NCI-H526 treated with DMSO at 0.1 percent for 48 hours (cell line): ENCODE results near the gene PEX10.
A peak's percentile ranks its signal among the peaks of the same experiment; 100 is the strongest.
"Not testable (repeated sequence)": the region's sequence is repeated elsewhere in the genome, so short reads cannot be mapped to it uniquely, and the experiment has no call there.

Experiments
- DNase-seq: peaks from one replicate; lab custom pipeline; 2025; lab: John Stamatoyannopoulos, UW

The PEX10 gene

DNA sequence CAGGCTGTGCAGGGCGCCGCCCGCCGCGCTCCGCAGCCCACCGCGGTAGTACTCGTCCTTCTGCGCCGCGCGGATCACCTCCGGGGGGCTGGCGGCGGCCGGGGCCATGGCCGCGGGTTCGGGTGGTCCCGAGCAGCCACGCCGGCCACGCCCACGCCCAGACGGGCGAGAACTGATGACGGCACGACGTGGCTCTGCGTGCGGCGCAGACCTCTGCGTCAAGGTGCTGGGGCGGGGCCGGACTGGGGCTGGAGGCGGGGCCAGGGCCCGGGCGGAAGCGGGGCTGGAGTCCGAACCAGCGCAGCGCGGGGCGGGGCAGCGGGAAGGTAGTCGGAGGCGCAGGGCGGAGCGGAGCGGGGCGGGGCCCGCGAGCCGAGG, at the start of gene PEX10:
TSS of gene PEX10 (minus strand) at position 170 of the 378 bp plus-strand sequence. CDS start at position 108, 62 bp downstream.
- peak; percentile 90 for DNase-seq

DNA sequence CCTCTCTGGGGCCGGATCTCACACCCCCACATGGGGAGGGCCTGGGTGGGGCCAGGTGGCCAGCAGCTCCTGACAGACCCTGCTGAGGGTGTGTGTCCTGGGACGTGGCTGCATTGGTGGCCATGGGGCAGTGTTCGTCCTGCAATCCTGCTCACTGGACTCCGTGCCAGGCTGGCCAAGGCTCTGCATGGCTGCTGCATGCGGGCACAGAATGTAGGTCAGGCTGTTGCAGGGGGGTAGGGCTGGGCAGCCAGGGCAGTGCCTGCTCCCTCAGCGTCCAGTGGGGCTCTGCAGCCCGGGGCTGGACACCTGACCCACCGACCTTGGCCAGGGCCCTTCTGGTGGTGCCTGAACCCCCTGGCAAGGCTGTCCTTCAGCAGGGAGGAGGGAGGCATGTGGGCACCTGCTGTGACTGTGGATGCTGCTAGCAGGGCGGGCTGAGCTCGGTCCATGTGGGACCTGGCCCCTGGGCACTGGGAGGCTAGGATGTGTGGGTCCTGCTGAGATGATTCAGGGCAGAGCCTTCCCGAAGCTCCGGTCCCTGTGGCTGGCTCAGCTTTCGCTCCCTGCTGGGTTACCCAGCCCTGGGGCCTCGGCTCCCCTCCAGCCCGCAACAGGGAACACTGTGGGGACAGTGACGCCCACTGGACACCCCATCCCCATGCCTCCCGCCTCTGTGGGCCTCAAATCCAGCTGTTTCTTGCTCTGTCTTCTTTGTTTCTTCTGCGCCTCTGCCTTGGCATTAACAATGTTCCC, 48.8 kb upstream of the PEX10 start:
- no peak for DNase-seq

DNA sequence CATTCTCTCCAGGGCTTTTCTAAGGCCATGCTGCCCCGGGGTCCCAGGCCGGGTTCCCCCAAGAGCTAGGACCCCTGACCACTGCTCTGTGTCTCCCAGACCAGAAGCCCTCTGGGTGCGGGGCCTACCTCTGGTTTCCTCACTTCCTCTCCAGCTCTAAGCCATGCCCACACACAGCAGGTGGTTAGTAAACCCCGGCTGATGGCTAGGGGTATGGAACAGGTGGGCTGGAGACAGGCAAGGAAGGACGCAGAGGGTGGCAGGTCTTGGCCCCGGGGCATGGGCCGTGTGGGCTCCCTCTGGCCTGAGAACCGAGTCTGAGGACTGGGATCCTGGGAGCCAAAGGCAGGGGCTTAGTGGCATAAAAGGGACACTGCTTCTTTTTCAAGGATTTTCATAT, 47.8 kb upstream of the PEX10 start:
- DNase-seq: no peak

DNA sequence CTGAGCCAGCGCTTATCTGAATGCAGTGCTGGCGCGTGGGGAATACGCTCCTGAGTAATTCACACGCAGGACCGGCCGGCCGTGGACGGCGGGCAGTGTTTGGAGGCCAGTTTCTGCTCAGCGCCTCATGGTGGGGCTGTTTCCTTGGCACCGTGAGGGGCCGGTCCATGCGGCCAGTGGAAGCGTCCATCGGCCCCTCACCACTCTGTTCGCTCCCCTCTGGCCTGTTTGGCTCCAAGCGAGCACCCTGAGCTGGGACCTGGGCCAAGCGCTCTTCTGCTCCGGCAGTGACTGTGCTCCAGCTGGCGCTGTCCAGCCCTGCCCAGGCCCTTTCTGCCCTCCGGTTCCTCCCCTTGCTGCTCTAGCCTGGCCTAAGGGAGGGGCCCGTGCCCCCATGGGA, 47.4 kb upstream of the PEX10 start:
- DNase-seq: no peak

DNA sequence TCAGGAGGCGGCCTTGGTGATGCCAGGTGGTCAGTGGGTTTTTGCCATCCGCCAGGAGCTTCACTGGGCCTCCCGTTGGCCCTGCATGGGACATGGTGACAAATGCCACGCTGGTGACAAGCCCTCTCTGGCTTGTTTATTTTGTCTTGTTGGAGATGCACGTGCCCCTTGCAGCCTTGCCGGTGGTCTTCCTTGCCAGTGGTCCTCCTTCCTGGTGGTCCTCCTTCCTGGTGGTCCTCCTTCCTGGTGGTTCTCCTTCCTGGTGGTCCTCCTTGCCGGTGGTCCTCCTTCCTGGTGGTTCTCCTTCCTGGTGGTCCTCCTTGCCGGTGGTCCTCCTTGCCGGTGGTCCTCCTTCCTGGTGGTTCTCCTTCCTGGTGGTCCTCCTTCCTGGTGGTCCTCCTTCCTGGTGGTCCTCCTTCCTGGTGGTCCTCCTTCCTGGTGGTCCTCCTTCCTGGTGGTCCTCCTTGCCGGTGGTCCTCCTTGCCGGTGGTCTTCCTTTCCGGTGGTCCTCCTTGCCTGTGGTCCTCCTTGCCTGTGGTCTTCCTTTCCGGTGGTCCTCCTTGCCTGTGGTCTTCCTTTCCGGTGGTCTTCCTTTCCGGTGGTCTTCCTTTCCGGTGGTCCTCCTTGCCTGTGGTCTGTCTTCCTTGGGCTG, 46.9 kb upstream of the PEX10 start:
- not testable (repeated sequence) for DNase-seq

DNA sequence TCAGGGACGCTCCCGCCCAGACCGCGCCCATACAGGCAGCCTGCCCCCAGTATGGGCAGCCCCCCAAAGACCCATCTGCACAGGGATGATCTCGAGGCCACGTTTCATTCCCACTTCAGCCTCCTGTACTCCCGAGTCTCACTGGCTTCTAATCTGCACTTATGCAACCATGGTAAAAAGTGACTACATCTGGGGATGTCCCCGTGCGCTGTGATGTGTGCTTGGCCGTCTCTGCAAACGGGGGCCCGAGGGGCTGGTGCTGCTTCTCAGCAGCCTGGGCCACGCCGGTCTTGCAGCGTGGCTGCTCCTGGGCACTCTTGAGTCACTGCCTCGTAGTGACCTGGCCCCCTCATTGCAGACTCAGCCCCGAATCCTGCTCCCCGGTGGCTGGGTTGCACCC, 46.3 kb upstream of the PEX10 start:
- no peak for DNase-seq

DNA sequence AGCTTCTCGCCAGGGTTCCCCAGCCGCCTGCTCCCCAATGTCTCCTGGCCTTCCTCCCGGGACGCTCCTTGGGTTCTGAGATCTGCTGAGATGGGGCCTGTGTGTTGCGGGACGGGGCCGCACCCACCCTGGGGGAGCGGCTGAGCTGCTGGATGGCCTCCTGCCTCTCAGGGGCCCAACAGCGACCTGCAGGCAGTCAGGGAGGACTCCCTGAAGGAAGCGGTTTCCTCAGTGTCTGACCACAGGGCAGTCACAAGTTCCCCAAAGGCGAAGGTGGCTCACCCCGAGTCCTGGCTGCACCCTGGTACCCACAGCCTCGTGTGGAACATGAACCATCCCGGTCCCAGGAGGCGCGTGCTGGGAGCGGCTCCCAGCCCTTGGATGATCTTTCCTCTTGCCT, 45.1 kb upstream of the PEX10 start:
- no peak for DNase-seq

DNA sequence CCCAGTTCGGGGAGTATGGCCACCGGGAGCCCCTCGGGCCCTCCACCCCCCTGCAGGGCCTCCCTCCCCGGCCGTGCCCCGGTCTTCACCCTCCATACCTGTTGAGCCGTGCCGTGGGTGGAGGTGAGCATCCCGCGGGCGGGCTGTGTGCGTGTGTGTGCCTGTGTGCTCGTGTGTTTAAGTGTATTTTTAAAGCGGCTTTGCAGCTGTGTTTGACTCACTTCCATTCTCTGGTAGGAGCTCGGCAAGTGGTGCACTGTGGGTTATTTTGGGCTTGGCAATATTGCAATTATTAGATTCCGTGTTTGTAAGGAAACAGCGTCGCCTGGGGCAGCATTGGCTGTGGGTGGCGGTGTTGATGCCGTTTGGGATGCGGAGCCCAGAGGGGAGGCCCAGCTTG, 43.4 kb upstream of the PEX10 start:
- no peak for DNase-seq

DNA sequence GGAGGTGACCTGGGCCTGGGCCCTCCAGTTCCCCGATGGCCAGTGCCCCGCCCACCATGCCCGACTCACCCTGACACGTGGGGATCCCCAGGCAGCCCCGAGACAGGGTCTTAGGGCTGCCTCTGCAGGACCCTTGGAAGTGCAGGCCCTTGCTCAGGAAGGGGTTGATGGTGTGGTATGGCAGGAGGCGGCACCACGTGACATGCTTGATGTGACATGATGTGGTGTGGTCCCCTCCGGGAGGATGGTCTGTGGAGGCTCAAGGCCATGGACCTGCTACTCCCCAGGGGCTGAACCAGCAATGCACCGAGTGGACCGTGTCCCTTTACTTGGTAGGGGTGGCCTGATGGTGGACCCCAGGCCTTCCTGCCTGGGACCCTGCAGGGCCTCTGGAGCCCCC, 41.9 kb upstream of the PEX10 start:
- DNase-seq: no peak

DNA sequence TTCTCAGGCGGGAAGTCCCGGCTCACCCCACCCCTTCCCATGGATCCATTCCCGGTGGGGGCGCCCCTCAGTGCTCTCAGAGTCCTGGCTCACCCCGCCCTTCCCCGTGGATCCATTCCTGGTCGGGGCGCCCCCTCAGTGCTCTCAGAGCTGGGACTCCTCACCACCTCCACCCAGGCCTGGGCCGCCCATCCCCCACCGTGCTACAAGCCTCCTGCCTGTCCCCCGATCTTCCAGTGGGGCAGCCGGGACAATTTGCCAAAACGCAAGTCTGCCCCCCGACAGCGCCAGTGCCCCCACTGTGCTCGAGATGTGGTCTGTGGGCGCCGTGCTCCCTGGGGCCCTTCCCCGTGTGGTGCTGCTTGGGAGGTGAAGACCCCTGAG, 40.6 kb upstream of the PEX10 start:
- no peak for DNase-seq

DNA sequence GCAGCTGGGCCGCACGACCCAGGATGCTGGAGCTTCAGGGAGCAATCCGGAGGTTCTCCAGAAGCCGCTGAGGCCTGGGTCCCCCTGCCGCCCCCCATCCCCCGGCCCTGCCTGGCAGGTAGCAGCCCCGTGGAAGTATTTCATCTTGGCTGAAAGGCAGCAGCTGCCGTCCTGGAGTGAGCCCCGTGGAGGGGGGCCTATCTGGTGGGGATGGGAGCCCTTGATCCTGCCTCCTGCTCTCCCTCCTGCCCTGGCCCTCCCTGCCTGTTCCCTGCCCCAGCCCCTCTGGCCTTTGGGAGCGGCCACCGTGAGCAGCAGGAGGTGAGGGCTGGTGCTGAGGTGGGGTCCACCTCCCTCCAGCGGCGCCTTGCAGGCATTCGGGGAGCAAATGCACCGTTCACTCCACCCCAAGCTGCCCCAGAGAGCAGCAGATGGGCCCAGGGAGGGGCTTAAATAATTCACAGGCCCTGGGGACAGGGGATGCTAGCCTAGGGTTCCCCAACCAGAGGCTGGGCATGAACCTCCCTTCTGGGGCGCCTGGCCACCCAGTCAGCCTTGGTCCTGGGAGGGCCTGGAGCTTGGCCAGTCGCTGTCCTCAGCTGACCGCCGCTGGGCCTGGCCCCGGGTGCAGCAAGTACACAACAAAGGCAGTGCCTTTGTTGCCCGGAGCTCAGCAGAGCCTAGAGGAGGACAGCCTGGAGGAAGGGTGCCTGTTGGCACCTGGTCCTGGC, 40.0 kb upstream of the PEX10 start:
- DNase-seq: no peak

DNA sequence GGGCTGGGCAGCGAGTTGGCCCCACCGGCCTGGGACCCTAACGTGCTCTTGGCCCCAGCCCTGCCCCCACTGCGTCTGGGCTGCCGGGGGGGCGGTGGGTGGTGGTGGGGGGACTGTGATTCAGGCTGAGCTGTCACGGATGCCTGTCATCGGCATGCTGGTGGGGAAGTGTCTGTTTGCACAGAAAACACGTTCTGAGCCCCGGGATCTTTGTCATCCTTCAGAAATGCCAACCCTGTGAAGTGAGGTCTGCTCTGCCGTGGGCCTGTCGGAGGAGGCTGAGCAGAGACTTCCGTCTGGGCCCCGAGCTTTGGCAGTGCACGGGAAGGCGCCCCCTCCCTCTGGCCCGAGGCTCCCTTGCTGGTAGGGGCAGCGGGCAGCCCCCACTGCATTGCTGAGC, 39.4 kb upstream of the PEX10 start:
- DNase-seq: no peak

DNA sequence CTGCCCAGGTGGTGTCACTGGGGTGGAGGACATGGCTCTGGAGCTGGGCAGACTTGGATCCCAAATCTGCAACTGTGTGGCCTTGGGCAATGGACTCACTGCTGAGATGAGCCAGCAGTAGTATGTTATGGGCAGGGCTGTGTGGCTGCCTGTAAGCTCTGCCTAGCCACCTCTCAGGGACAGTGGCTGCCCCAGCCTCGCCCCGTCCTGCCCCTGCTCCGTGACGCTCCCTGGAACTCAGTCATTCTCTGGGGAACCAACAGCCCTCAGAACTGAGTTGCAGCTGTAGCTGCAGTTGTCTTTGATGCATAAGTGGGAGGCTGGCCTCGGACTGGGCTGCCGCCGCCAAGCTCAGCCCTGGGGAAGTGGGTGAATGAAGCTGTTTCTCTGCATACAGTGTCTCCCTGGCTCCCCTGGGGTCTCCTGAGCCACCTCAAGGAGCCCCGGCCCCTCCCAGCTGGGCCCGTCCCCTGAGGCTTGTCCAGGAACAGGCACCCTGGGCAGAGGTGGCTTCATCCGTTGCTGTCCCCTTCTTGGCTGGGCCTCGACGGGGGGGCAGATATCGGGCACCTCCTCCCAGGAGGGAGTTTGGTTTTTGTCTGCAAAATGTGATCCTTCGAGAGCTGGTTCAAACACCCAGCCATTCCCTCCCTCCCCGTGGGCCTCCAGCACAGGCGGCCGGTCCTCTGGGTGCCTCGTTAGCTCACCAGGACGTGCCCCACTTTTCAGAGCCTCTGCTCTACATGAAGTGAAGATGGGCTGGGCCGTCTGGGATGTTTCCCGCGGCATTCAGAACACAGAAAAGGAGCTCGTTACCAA, 37.5 kb upstream of the PEX10 start:
- DNase-seq: no peak

DNA sequence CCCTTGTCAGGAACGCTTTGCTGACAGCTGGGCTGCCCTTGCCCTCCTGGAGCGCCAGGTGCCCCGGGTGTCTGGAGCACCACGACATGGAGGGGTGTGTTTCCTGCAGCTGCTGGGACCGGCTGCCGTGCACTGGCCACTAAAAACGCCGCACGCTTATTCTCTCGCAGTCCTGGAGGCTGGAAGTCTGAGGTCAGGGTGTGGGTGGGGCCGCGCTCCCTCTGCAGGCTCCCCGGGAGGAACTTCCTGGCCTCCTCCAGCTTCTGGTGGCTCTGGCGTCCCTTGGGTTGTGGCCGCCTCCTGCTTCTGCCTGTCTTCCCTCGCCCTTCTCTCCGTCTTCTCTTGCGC, 35.7 kb upstream of the PEX10 start:
- DNase-seq: no peak

DNA sequence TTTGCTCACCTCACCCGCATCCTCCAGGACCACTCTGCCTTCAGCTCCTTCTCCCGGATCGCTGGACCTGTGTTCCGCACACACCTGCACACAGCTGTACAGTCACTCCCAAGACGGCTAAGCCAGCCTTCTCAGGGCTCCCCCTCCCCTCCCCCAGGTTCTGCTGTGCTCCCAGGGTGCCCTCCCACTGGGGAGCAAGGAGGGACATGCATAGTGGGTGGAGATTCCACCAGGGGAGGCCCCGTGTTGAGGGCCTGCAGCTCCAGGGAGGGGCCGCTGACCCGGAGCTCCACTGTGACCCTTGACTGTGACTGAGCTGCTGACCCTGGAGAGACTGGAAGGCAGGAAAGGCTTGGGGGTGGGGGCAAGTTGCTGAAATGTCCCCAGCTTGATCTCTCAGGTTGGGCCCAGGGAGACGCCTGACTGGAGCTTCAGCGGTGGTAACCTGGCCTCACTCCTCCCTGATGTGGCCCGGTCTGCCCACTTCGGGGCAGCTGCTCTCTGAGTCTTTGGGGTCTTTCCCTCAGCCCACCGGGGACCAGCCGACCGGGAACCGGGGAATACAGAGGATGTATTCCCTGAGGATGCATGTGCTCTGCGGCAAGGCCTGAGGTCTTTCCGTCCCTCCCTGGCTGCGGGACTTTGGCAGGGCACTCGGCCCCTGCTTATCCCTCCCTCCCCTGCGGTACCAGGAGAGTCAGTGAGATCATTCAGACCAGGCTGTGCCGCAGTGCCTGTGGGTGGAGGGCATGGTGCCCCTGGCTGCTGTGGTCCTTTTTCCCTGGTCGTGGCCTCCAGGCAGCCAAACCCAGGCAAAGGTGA, 35.1 kb upstream of the PEX10 start:
- no peak for DNase-seq

DNA sequence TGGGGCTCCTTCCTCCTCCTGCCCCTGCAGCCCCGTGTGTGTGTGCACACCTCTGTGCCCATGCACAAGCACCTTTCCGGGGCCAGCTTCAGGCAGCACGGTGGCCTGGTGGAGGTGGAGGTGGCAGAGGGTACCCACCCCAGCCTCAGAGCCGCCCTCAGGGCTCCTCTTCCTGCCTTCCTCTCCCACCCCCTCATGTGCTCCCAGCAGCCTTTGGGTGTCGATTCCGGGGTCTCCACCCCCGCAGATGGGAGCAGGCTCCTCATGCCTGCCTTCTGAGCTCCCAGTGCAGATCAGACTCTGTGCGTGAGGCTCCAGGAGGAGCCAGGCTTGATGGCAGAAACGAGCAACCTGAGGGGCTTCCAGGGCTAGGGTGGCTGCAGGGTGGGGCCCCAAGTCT, 34.5 kb upstream of the PEX10 start:
- DNase-seq: no peak

DNA sequence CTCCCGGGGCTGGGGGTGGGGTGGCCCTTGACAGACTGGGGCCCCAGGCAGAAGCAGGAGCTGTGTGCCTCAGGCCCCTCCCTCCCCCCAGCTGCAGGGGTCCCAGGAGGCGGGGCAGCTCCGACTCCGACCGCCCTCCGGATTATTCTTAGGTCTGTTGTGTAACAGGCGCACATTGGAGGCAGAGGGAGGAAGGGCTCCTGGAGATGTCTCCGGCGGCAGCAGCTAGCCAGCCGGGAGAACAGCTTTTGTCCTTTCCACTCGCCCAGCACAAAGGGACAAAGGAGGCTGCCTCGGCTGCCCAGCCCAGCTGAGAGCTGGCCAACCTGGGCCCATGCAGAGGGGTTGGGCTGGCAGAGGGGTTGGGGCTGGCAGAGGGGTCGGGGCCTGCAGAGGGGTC, 34.0 kb upstream of the PEX10 start:
- no peak for DNase-seq

DNA sequence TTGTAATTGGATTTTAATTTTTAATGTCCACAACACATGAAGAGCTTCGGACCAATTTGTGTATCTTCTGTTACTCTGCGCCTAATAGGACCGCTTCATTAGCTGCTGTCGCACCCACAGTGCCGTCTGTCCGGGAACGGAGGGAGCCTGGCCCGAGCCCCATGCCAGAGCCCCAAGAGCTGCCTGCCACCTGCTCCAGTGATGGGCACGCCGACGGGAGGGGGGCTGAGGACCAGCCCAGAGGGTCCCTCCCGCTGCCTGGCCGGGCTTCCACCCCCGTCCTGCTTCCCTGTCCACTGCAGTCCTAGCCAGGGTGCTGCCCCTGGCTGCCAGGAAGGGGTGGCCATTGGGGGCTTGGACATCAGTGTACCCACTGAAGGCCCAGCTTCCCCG, 33.5 kb upstream of the PEX10 start:
- no peak for DNase-seq

DNA sequence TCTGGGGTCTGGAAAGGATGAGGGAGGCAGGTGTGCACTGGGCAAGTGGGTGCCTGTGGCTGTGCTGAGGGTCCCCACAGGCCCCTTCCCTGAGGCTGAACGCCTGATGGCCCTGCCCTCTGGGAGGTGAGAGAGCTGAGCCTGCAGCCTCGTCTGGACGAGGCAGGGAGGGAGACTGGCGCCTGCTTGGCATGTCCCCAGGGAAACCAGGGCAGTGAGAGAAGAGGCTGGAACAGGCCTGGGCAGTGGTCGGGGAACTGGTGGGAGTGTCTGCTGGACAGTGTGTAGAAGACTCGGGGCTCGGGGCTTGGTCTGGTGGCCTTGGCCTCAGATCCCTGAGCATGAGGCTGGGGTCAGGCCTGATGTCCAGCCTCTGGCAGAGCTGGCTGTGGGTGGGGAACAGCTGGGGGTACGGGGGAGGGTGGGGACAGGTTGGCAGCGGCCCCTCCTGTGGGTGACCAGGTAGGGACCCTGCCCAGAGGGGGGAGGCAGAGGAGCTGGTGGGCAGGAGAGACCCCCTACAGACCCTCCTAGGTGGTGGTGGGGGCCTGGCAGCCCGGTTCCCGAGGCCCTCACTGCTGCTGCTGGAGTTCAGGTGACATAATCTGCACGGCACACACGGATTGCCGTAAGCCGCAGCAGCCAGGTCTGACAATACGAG, 32.9 kb upstream of the PEX10 start:
- DNase-seq: no peak

DNA sequence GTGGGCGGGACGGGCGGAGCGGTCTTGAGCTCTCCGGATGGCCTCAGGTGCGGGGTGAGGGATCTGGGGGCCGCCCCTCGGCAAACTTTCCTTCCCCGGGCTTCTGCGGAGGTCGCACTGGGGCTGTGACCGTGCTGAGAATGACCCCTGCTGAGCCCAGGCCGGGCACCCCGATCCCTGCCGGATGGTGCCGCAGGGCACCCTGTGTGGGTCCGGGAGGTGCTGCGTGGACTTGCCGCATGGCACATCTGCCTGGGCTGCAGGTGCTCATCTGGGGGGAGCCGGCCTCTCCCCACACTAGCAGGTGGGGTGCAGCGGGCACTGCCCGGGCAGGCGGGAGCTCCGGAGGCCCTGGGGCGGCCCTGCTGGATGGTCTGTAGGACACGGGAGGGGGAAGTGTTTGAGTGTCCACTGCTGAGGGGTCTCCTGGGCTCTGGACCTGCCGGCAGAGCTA, 31.8 kb upstream of the PEX10 start:
- no peak for DNase-seq
